Activated CD4-positive, CD25-positive, alpha-beta regulatory T cell treated with anti-CD3 and anti-CD28 coated beads, Interleukin-2, amount 50 U/mL, for 72 hours (primary cell): ENCODE measurements around the gene PIWIL4.

ENCODE experiments used
- DNase-seq: peaks from one replicate; pipeline ENCODE4 v3.0.0; 2021

Gene PIWIL4

GRCh38 chr11:94666792-94667721 lies 99.9 kb downstream of the PIWIL4 start:
- no peak for DNase-seq

GRCh38 chr11:94668212-94668793 lies 101.1 kb downstream of the PIWIL4 start:
- DNase-seq = no peak

- DNase-seq = no peak
Observed at GRCh38 chr11:94669023-94669422, 101.9 kb downstream of the PIWIL4 start.
